WI38 (cell line): ENCODE results near the gene ABCG5.

Experiments used
- H3K4me3 ChIP-seq: 2 replicates; pipeline ENCODE4 v1.5.1; 2011; ENCODE audit warnings: low read depth, mild to moderate bottlenecking, control low read depth, low read length
- CTCF ChIP-seq: IDR thresholded peaks from 2 replicates; pipeline ENCODE4 v1.5.1; 2012; ENCODE audit warnings: low read depth, mild to moderate bottlenecking, control low read depth, low read length

The ABCG5 gene

GRCh38 chr2:43879261-43879660 lies 40.6 kb upstream of the ABCG5 start:
- no peak for TF ChIP-seq CTCF
- H3K4me3 ChIP-seq = no peak overlapping the region

- no peak overlapping the region for H3K4me3 ChIP-seq
- TF ChIP-seq CTCF = peak; percentile 99
These were observed 39.3 kb upstream of the ABCG5 start for GRCh38 chr2:43877782-43878464.

GRCh38 chr2:43874776-43875451 lies 36.3 kb upstream of the ABCG5 start:
- no peak for TF ChIP-seq CTCF
- H3K4me3 ChIP-seq = no peak overlapping the region

- H3K4me3 ChIP-seq = no peak overlapping the region
- no peak for TF ChIP-seq CTCF
These were observed 33.5 kb upstream of the ABCG5 start for GRCh38 chr2:43872151-43872550.

- H3K4me3 ChIP-seq = no peak overlapping the region
- TF ChIP-seq CTCF = no peak
These were observed 16.7 kb upstream of the ABCG5 start for GRCh38 chr2:43855292-43855691.

- no peak overlapping the region for H3K4me3 ChIP-seq
- no peak for TF ChIP-seq CTCF
These were observed 16.0 kb upstream of the ABCG5 start for GRCh38 chr2:43854671-43855070.

GRCh38 chr2:43853141-43854081 lies 14.8 kb upstream of the ABCG5 start:
- no peak for TF ChIP-seq CTCF
- H3K4me3 ChIP-seq = no peak overlapping the region
